Suprapubic skin (tissue), 4 donors: Measurements from ENCODE around the gene CLCNKA. TPM values are rescaled to one million over a fixed set of nuclear protein-coding genes. Genes with fewer than 3 reads are reported as not detected.
"Not testable (repeated sequence)": the region's sequence is repeated elsewhere in the genome, so short reads cannot be mapped to it uniquely, and the experiment has no call there.

Experiments
- DNase-seq, 2 donors: peaks; one replicate each; pipeline ENCODE4 v3.0.0-alpha.2; 2019; ENCODE audit warnings: low spot score in 2 of 2
- H3K27ac ChIP-seq: fragments of 200-600 bp; sonication (generic); one replicate; pipeline ENCODE4 v1.5.1; 2019
- H3K27me3 ChIP-seq: fragments of 200-600 bp; sonication (generic); one replicate; pipeline ENCODE4 v1.5.1; 2019
- H3K36me3 ChIP-seq: fragments of 200-600 bp; sonication (generic); one replicate; pipeline ENCODE4 v1.5.1; 2019
- H3K4me1 ChIP-seq: fragments of 200-600 bp; sonication (generic); one replicate; pipeline ENCODE4 v1.5.1; 2019
- H3K4me3 ChIP-seq: fragments of 200-600 bp; sonication (generic); one replicate; pipeline ENCODE4 v1.5.1; 2019; ENCODE audit warnings: mild to moderate bottlenecking
- H3K9me3 ChIP-seq: fragments of 200-600 bp; sonication (generic); one replicate; pipeline ENCODE4 v1.5.1; 2019
- EP300 ChIP-seq: sonication (generic); formaldehyde crosslinking; IDR thresholded peaks from one replicate; pipeline ENCODE4 v1.6.1; 2017; ENCODE audit warnings: antibody characterized with exemption
- POLR2A ChIP-seq, 2 donors: fragments of 450-650 bp; IDR thresholded peaks; one replicate each; pipeline ENCODE4 v1.6.1; 2017; ENCODE audit warnings: antibody characterized with exemption in 2 of 2, mild to moderate bottlenecking in 2 of 2, moderate library complexity in 2 of 2
- POLR2AphosphoS5 ChIP-seq, 3 donors: sonication (generic); formaldehyde crosslinking; IDR thresholded peaks; one replicate each; pipeline ENCODE4 v1.6.1; 2017; ENCODE audit warnings: antibody characterized with exemption in 3 of 3
- WGBS: methylation state at CpG from one replicate; pipeline ENCODE4 v1.1.5; 2018; 5-methylcytosine and 5-hydroxymethylcytosine counted together
- total RNA-seq, 4 donors: library from RNA; depleted of rRNA; stranded (reverse); fragments of >200 nt; gene quantifications; one replicate each; pipeline ENCODE4 v1.1.0, GENCODE V29; 2016
- TF ChIP-seq, protein P1 (sequence below), 2 donors: fragments of 200-600 bp in 1 of 2; fragments of 450-650 bp in 1 of 2; sonication (generic) in 1 of 2; IDR thresholded peaks; one replicate each; pipeline ENCODE4 v1.5.1; 2016 to 2019; ENCODE audit warnings: antibody characterized with exemption in 2 of 2, mild to moderate bottlenecking in 1 of 2, moderate library complexity in 1 of 2

Gene CLCNKA
- total RNA-seq, 4 donors from 2014 or later = 0.23 to 1.9 (median 0.51) TPM; not detected in 1

DNA sequence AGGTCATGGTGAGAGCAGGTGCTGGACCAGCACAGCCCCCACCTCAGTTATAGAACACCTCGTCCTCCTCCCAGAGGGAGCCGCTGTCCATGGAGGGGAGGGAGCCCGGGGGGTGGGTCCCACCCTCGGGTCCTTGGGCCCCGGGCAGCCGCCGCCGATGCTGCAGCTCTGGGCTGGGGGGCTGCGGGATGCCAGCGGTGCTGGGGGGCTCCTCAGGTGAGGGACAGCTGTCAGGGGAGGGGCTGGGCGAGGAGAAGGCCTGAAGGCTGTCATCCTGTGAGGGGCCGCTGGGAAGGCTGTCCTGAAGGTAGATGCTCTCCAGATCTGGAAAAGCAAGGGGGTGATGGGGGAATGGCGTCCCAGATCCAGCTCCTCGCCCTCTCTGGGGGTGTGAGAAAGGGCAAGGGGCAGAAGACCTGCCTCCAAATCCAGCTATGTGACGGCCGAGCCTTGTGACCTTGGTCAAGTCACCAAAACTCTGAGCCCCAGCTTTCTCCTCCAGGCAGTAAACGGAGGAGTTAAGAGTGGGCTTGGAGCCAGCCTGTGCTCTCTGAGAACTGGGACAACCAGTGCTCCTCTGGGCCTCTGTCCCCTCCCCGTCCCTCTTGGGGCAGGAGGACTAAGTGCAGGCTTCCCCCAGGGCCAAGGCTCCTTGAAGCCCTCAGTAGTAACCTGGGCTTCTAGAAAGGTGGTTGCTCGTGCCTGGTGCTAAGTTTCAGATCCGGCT lies 36.7 kb downstream of the CLCNKA start:
- DNase-seq, H3K27ac ChIP-seq, H3K27me3 ChIP-seq, H3K36me3 ChIP-seq, H3K4me3 ChIP-seq, H3K4me1 ChIP-seq, H3K9me3 ChIP-seq: not testable (repeated sequence)
- WGBS = 76% methylated on average over 12 of the region's 20 CpGs

DNA sequence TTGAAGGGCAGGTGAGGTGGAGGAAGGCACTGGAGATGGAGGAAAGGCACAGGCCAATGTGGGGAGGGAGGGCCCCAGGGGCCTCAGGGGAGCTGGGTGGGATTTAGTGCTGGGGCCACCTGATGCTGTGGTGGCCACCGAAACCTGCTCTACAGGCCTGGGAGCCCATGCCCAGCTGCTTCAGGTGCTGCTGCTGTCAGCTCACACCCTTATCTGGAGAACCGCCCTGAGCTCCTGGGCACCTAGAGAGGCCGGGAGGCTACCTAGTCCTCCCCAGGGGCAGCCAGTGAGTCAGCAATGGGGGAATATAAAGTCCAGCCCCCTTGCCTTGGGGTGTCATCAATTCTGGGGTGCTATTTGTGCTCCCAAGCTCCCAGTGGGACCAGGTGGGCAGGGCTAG lies 39.4 kb downstream of the CLCNKA start:
- Histone ChIP-seq H3K27me3 (no peaks in the 10 kb centered on the region), H3K36me3 (no peaks in the 10 kb centered on the region), H3K4me3 (no peak overlapping the region), H3K9me3 (no peaks in the 10 kb centered on the region), H3K4me1 (peaks cover 8% of the 10 kb centered on the region), H3K27ac (no peak overlapping the region)
- TF ChIP-seq EP300 = no peak
- TF ChIP-seq, protein P1, sequence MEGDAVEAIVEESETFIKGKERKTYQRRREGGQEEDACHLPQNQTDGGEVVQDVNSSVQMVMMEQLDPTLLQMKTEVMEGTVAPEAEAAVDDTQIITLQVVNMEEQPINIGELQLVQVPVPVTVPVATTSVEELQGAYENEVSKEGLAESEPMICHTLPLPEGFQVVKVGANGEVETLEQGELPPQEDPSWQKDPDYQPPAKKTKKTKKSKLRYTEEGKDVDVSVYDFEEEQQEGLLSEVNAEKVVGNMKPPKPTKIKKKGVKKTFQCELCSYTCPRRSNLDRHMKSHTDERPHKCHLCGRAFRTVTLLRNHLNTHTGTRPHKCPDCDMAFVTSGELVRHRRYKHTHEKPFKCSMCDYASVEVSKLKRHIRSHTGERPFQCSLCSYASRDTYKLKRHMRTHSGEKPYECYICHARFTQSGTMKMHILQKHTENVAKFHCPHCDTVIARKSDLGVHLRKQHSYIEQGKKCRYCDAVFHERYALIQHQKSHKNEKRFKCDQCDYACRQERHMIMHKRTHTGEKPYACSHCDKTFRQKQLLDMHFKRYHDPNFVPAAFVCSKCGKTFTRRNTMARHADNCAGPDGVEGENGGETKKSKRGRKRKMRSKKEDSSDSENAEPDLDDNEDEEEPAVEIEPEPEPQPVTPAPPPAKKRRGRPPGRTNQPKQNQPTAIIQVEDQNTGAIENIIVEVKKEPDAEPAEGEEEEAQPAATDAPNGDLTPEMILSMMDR (IDR thresholded peaks at IDR 0.05) = no peak
- no peak for TF ChIP-seq POLR2AphosphoS5 (IDR thresholded peaks at IDR 0.05)
- no peak for TF ChIP-seq POLR2A (IDR thresholded peaks at IDR 0.05)
- WGBS = 50% methylated on average over 1 of the region's 3 CpGs
- no peak for DNase-seq

DNA sequence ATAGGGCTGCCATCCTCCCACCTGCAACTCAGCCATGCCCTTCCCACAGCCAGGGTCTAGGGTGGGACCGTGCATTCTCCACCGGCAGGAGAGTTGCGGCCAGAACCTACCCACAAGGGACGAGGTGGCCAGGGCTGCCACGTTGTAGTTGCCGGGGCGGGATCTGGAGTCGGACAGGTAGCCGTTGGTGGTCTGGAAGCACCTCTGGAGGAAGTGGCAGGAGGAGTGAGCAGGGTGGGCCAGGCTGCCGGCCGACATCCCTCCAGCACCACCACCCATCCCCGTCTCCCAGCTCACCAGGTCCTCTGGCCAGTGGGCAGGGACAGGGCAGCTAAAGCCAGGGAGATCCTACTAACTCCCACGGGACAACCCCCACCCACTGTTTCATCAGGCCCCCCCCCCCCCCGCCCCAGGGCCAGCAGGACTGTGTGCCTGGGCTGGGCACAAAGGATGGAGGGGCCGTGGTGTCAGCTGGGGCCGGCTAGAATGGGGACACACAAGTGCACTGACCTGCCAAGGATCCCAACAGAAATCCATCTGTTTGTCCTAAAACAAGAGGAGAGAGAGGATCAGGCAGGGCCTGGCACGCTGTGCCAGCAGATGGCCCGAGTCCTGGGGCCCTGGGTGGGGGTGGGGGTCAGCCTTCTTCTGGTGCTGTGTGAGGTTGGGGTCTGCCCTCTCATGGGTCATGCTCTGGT lies 40.3 kb downstream of the CLCNKA start:
- H3K27ac ChIP-seq, H3K4me3 ChIP-seq, H3K4me1 ChIP-seq, H3K27me3 ChIP-seq, DNase-seq, H3K36me3 ChIP-seq, H3K9me3 ChIP-seq: not testable (repeated sequence)
- 60% methylated on average over 1 of the region's 18 CpGs for WGBS

DNA sequence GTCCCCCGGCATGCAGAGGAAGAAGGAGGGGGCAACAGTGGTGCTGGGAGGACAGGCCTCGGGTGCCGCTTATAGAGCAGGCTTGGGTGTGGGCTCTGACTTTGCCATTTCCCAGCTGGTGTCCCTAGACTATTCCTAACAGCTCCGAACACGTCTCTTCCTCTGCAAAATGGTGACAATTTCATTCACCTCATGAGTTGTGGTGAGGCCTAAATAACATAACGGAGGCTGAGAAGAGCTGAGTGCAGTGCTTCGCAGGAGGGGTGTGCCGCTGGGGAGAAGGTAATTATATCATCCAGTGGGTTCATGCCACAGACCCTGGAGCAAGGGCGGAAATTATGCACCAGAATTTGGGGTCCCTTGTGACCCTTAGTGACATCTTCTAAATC lies 40.8 kb downstream of the CLCNKA start:
- not testable (repeated sequence) for H3K4me1 ChIP-seq, H3K4me3 ChIP-seq, H3K27ac ChIP-seq, H3K36me3 ChIP-seq, H3K9me3 ChIP-seq, H3K27me3 ChIP-seq, DNase-seq
- 78% methylated on average over 9 of the region's 9 CpGs for WGBS

DNA sequence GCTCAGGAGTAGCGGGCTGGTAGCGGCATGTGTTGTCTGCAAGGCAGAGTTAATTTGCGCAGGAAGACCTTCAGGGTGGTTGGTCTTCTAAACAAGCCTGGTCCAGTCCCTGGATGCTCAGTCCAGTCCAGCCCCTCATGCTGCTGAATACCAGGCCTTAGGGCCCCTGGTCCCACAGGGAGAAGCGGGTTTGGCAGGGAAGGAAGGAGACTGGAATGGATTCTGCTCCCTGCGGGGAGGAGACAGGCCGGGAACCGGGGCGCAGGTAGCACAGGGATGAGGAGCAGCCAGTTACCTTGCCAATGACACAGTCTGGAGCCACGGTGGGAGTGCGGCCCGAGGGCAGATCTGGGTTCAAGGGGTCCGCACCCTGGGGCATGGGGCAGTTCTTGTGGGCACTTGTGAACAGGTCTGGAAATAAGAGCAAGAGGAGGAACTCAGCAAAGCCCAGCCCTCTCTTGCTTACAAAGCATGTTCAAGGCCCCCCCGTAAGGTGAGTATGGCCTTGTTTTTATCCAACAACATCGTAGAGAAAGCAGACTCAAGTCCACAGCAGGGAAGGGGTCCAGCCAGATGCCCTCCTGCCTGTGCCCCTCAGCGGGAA lies 41.5 kb downstream of the CLCNKA start:
- no peak for DNase-seq
- no peaks in the 10 kb centered on the region for H3K9me3 ChIP-seq
- no peak overlapping the region for H3K27ac ChIP-seq
- no peaks in the 10 kb centered on the region for H3K36me3 ChIP-seq
- H3K27me3 ChIP-seq = no peaks in the 10 kb centered on the region
- WGBS = 93% methylated on average over 15 of the region's 15 CpGs
- TF ChIP-seq POLR2A (IDR thresholded peaks at IDR 0.05) = no peak
- no peak for TF ChIP-seq POLR2AphosphoS5 (IDR thresholded peaks at IDR 0.05)
- TF ChIP-seq, protein P1 (IDR thresholded peaks at IDR 0.05) = no peak
- TF ChIP-seq EP300 = no peak
- no peak overlapping the region for H3K4me3 ChIP-seq
- peaks cover 11% of the 10 kb centered on the region for H3K4me1 ChIP-seq

DNA sequence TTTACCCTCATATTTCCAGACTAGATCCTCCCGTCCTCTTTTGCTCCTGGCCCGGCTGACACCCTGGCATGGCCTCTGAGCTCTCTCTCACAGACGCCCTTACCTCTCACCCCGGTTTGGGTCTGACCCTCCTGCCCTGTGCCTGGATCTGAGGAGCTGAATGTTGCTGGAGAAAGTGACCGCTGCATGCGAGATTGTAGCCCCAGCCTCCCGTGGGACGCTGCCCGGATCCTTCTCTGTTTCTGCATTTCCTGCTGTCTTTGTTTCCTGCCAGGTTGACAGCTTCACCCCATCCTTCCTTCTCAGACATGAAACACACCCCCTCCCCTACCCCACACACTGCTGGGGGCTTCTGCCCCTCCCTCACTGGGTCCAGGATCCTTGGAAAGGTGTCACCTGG lies 42.1 kb downstream of the CLCNKA start:
- no peak for TF ChIP-seq EP300
- no peak for TF ChIP-seq POLR2A (IDR thresholded peaks at IDR 0.05)
- TF ChIP-seq, protein P1 (IDR thresholded peaks at IDR 0.05) = no peak
- TF ChIP-seq POLR2AphosphoS5 (IDR thresholded peaks at IDR 0.05) = no peak
- 58% methylated on average over 9 of the region's 9 CpGs for WGBS
- no peak overlapping the region for H3K4me3 ChIP-seq
- H3K27me3 ChIP-seq = no peaks in the 10 kb centered on the region
- no peaks in the 10 kb centered on the region for H3K36me3 ChIP-seq
- no peak overlapping the region for H3K27ac ChIP-seq
- peaks cover 15% of the 10 kb centered on the region for H3K4me1 ChIP-seq
- no peak for DNase-seq
- no peaks in the 10 kb centered on the region for H3K9me3 ChIP-seq
